Hepatocyte (in vitro differentiated cells): ENCODE results near the gene CX3CR1.

ENCODE experiments used
- CTCF ChIP-seq: fragments of 200-600 bp; sonication (generic); IDR thresholded peaks from 2 replicates; pipeline ENCODE4 v1.5.1; 2016; ENCODE audit warnings: antibody characterized with exemption, mild to moderate bottlenecking; ENCODE audit not compliant: poor library complexity
- EZH2 ChIP-seq: fragments of 200-600 bp; sonication (generic); IDR thresholded peaks from 2 replicates; pipeline ENCODE4 v1.6.1; 2016; ENCODE audit warnings: antibody characterized with exemption, mild to moderate bottlenecking, borderline replicate concordance
- EZH2phosphoT487 ChIP-seq: fragments of 200-600 bp; sonication (generic); IDR thresholded peaks from one replicate; pipeline ENCODE4 v1.6.1; 2018; ENCODE audit warnings: antibody characterized with exemption, mild to moderate bottlenecking, low read depth, moderate library complexity; ENCODE audit not compliant: unreplicated experiment, severe bottlenecking

GRCh38 chr3:39275052-39275451, 4.8 kb downstream of the CX3CR1 start:
- no peak for TF ChIP-seq CTCF
- no peak for TF ChIP-seq EZH2
- TF ChIP-seq EZH2phosphoT487: no peak
